K562 (cell line): Measurements from ENCODE around the gene IL12B. TPM values are rescaled to one million over a fixed set of nuclear protein-coding genes. Genes with fewer than 3 reads are reported as not detected.

Source experiments
- CBFA2T3 ChIP-seq: fragments of 450-650 bp; IDR thresholded peaks from 2 replicates; pipeline ENCODE4 v1.6.1; 2017
- CHD2 ChIP-seq: IDR thresholded peaks from 2 replicates; pipeline ENCODE4 v1.6.1; 2011; ENCODE audit warnings: low read depth, low read length
- CREBBP ChIP-seq: IDR thresholded peaks from one replicate; pipeline ENCODE4 v1.6.1; 2012; ENCODE audit warnings: low read depth, mild to moderate bottlenecking, control low read depth, inconsistent platforms, low read length
- EWSR1 ChIP-seq: fragments of 450-650 bp; IDR thresholded peaks from 2 replicates; pipeline ENCODE4 v1.6.1; 2018; ENCODE audit warnings: borderline replicate concordance, mild to moderate bottlenecking, low read depth, moderate library complexity; ENCODE audit not compliant: partially characterized antibody
- GABPA ChIP-seq: fragments of 200-800 bp; sonication (Bioruptor generic); conservative IDR thresholded peaks from 2 replicates; pipeline ENCODE4 v1.6.1; 2016; ENCODE audit warnings: low read depth, missing genetic modification characterization, missing compliant biosample characterization
- KAT2B ChIP-seq: IDR thresholded peaks from one replicate; pipeline ENCODE4 v1.6.1; 2012; ENCODE audit warnings: low read depth, mild to moderate bottlenecking, control low read depth, inconsistent platforms, low read length, moderate library complexity
- MAFG ChIP-seq: fragments of 450-650 bp; conservative IDR thresholded peaks from 2 replicates; pipeline ENCODE4 v1.6.1; 2016; ENCODE audit warnings: missing genetic modification characterization, missing compliant biosample characterization
- NELFE ChIP-seq: IDR thresholded peaks from 2 replicates; pipeline ENCODE4 v1.6.1; 2011; ENCODE audit warnings: mild to moderate bottlenecking; ENCODE audit not compliant: insufficient read depth, insufficient read length
- NEUROD1 ChIP-seq: fragments of 150-350 bp; IDR thresholded peaks from 2 replicates; pipeline ENCODE4 v1.6.1; 2014; ENCODE audit warnings: borderline replicate concordance, low read length, low read depth; ENCODE audit not compliant: partially characterized antibody
- RCOR1 ChIP-seq, 2 experiments: IDR thresholded peaks; 2 replicates each; pipeline ENCODE4 v1.6.1; 2012; ENCODE audit warnings: low read depth in 2 of 2, low read length in 2 of 2, borderline replicate concordance in 1 of 2, improper control_type of control experiment in 1 of 2
- SMARCA4 ChIP-seq: fragments of 450-650 bp; IDR thresholded peaks from 2 replicates; pipeline ENCODE4 v1.6.1; 2016
- ZKSCAN3 ChIP-seq: fragments of 250-450 bp; sonication (Bioruptor Pico); IDR thresholded peaks from 2 replicates; pipeline ENCODE4 v1.4.0; 2020
- ZNF184 ChIP-seq: sonication (generic); formaldehyde crosslinking; IDR thresholded peaks from 2 replicates; pipeline ENCODE4 v1.5.0; 2020; ENCODE audit warnings: missing genetic modification reagents
- ZNF311 ChIP-seq: fragments of 250-450 bp; sonication (Bioruptor Pico); IDR thresholded peaks from 2 replicates; pipeline ENCODE4 v1.4.0; 2020; ENCODE audit warnings: mild to moderate bottlenecking, moderate library complexity
- ZNF707 ChIP-seq: fragments of 250-450 bp; sonication (Bioruptor Pico); conservative IDR thresholded peaks from 2 replicates; pipeline ENCODE4 v1.8.0; 2022; ENCODE audit warnings: inconsistent platforms, mild to moderate bottlenecking, moderate library complexity
- polyA plus RNA-seq, 8 experiments: library from polyadenylated mRNA; depleted of rRNA in 4 of 8; stranded (reverse) in 5 of 8; unstranded in 3 of 8; fragments of >200 nt; fragmentation: Nextera tagmentation in 2 of 8; fragmentation: Illumina TruSeq in 1 of 8; extraction: Ambion mirVana in 2 of 8; extraction: Trizol in 1 of 8; gene quantifications; 2 replicates each; pipeline versions ENCODE4 v1.2.1 to v1.2.3, GENCODE V29; 2011 to 2014; ENCODE audit warnings: inconsistent platforms in 1 of 8, missing spikeins in 1 of 8
- total RNA-seq, 7 experiments: library from RNA; depleted of rRNA in 6 of 7; stranded (reverse); fragments of >200 nt in 6 of 7; fragmentation: Illumina TruSeq in 2 of 7; extraction: Trizol in 2 of 7; gene quantifications; 2 replicates each; pipeline versions ENCODE4 v1.2.1 to v1.2.3, GENCODE V29; 2011 to 2021; ENCODE audit warnings: low replicate concordance in 1 of 7
- TF ChIP-seq, protein P1 (sequence below): IDR thresholded peaks from 3 replicates; pipeline ENCODE4 v1.6.1; 2011; ENCODE audit warnings: borderline replicate concordance, mild to moderate bottlenecking, moderate library complexity; ENCODE audit not compliant: insufficient read length; ENCODE audit errors: extremely low read depth
- TF ChIP-seq, protein P2 (sequence below): fragments of 250-450 bp; sonication (Bioruptor Pico); IDR thresholded peaks from 2 replicates; pipeline ENCODE4 v1.9.0; 2021; ENCODE audit warnings: mild to moderate bottlenecking
- TF ChIP-seq, protein P3 (sequence below): fragments of 250-450 bp; sonication (Bioruptor Pico); IDR thresholded peaks from 2 replicates; pipeline ENCODE4 v1.4.0; 2020; ENCODE audit warnings: mild to moderate bottlenecking
- TF ChIP-seq, protein P4 (sequence below), 2 experiments: fragments of 450-650 bp; conservative IDR thresholded peaks; 2 replicates each; pipeline ENCODE4 v1.6.1; 2017; ENCODE audit warnings: mild to moderate bottlenecking in 2 of 2, moderate library complexity in 2 of 2
- TF ChIP-seq, protein P5 (sequence below): IDR thresholded peaks from 3 replicates; pipeline ENCODE4 v1.6.1; 2011; ENCODE audit warnings: borderline replicate concordance, mild to moderate bottlenecking; ENCODE audit not compliant: insufficient read length, insufficient read depth

Gene IL12B
- total and polyA plus RNA-seq, 9 of the 15 experiments (the other 6 are each of a cell fraction or from before 2014, with no cell fraction given) = not detected

DNA sequence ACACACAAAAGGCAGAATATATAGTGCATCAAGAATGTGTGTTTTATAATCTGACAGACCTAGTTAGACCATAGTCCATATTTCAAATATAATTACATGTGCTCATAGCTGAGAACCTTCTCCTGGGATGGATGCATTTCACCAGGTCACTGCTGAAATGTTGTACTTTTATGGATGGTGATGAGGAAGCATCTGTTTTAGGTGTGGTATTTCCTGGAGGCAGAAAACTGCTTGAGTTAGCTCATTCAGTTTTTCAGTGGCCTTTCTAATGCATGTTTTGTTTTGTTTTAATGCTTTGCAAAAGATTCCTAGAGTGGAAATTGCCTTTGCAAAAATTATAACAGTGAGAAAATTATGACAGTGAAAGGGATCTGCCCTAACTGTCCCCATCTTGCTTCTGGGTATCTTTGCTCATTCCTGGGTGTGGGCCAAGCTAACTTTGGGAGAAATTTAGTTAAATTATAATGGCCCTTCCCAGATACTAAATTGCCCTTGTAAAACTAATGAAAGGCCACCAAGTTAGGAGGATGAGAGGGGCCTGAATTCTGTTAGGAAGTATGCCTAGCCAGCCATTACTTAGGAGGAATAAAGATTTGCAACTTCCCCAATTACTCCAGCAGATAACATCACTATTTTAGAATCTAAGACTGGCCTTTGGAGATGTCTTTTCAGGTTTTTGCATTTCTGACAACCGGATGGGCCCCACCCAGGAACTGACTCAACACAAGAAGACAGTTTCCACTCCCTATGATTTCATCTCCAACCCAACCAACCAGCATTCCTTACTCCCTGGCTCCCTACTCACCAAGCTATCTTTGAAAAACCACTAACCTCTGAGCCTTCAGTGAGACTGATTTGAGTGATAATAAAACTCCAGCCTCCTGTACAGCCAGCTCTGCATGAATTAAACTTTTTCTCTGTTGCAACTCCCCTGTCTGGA lies 7.0 kb upstream of the IL12B start (continued):
- TF ChIP-seq, protein P1, sequence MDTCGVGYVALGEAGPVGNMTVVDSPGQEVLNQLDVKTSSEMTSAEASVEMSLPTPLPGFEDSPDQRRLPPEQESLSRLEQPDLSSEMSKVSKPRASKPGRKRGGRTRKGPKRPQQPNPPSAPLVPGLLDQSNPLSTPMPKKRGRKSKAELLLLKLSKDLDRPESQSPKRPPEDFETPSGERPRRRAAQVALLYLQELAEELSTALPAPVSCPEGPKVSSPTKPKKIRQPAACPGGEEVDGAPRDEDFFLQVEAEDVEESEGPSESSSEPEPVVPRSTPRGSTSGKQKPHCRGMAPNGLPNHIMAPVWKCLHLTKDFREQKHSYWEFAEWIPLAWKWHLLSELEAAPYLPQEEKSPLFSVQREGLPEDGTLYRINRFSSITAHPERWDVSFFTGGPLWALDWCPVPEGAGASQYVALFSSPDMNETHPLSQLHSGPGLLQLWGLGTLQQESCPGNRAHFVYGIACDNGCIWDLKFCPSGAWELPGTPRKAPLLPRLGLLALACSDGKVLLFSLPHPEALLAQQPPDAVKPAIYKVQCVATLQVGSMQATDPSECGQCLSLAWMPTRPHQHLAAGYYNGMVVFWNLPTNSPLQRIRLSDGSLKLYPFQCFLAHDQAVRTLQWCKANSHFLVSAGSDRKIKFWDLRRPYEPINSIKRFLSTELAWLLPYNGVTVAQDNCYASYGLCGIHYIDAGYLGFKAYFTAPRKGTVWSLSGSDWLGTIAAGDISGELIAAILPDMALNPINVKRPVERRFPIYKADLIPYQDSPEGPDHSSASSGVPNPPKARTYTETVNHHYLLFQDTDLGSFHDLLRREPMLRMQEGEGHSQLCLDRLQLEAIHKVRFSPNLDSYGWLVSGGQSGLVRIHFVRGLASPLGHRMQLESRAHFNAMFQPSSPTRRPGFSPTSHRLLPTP = no peak
- TF ChIP-seq ZNF707 (CRISPR knock-in tag) = no peak
- peak in 1 of 2 experiments; percentile 61; a peak in 2 of 4 replicates for TF ChIP-seq RCOR1 (IDR thresholded peaks at IDR 0.05; ENCODE audit: borderline replicate concordance in 1 of 2, low read depth in 2 of 2, low read length in 2 of 2)
- no peak for TF ChIP-seq KAT2B
- TF ChIP-seq, protein P2, sequence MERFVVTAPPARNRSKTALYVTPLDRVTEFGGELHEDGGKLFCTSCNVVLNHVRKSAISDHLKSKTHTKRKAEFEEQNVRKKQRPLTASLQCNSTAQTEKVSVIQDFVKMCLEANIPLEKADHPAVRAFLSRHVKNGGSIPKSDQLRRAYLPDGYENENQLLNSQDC (CRISPR knock-in tag) = no peak
- TF ChIP-seq CHD2 = no peak
- TF ChIP-seq CREBBP = no peak
- no peak for TF ChIP-seq ZKSCAN3
- TF ChIP-seq EWSR1 = no peak
- TF ChIP-seq, protein P3, sequence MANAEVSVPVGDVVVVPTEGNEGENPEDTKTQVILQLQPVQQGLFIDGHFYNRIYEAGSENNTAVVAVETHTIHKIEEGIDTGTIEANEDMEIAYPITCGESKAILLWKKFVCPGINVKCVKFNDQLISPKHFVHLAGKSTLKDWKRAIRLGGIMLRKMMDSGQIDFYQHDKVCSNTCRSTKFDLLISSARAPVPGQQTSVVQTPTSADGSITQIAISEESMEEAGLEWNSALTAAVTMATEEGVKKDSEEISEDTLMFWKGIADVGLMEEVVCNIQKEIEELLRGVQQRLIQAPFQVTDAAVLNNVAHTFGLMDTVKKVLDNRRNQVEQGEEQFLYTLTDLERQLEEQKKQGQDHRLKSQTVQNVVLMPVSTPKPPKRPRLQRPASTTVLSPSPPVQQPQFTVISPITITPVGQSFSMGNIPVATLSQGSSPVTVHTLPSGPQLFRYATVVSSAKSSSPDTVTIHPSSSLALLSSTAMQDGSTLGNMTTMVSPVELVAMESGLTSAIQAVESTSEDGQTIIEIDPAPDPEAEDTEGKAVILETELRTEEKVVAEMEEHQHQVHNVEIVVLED (CRISPR knock-in tag) = 0 out of 2 replicates have a peak, but pooled peaks have one; percentile 28
- 0 out of 2 replicates have a peak, but pooled peaks have one; percentile 40 for TF ChIP-seq ZNF311 (CRISPR knock-in tag)
- no peak for TF ChIP-seq CBFA2T3
- TF ChIP-seq, protein P4, sequence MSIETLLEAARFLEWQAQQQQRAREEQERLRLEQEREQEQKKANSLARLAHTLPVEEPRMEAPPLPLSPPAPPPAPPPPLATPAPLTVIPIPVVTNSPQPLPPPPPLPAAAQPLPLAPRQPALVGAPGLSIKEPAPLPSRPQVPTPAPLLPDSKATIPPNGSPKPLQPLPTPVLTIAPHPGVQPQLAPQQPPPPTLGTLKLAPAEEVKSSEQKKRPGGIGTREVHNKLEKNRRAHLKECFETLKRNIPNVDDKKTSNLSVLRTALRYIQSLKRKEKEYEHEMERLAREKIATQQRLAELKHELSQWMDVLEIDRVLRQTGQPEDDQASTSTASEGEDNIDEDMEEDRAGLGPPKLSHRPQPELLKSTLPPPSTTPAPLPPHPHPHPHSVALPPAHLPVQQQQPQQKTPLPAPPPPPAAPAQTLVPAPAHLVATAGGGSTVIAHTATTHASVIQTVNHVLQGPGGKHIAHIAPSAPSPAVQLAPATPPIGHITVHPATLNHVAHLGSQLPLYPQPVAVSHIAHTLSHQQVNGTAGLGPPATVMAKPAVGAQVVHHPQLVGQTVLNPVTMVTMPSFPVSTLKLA (conservative IDR thresholded peaks at IDR 0.05) = no peak
- peak; percentile 73 for TF ChIP-seq GABPA (tag)
- 0 out of 2 replicates have a peak, but pooled peaks have one; percentile 40 for TF ChIP-seq SMARCA4
- no peak for TF ChIP-seq ZNF184 (CRISPR knock-in tag)
- no peak for TF ChIP-seq NELFE
- TF ChIP-seq, protein P5, sequence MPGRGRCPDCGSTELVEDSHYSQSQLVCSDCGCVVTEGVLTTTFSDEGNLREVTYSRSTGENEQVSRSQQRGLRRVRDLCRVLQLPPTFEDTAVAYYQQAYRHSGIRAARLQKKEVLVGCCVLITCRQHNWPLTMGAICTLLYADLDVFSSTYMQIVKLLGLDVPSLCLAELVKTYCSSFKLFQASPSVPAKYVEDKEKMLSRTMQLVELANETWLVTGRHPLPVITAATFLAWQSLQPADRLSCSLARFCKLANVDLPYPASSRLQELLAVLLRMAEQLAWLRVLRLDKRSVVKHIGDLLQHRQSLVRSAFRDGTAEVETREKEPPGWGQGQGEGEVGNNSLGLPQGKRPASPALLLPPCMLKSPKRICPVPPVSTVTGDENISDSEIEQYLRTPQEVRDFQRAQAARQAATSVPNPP = no peak
- TF ChIP-seq MAFG (tag) = no peak
- no peak for TF ChIP-seq NEUROD1
